PC-9 (cell line): Measurements from ENCODE around the gene RDH13. TPM values are rescaled to one million over a fixed set of nuclear protein-coding genes. Genes with fewer than 3 reads are reported as not detected.
"Not testable (repeated sequence)": the region's sequence is repeated elsewhere in the genome, so short reads cannot be mapped to it uniquely, and the experiment has no call there.

Experiments
- BruUV-seq: library from RNA; stranded (reverse); fragments of 400-500 nt; replicated peaks from 2 replicates; lab custom pipeline; 2021; lab: Mats Ljungman, UMichigan
- CTCF ChIA-PET: fragments of 300-600 bp; sonication (Branson Sonifier 250); formaldehyde crosslinking; loops from one replicate; lab custom pipeline; 2022; ENCODE audit warnings: antibody characterized with exemption; lab: Charles Lee
- POLR2A ChIA-PET: fragments of 300-600 bp; sonication (Branson Sonifier 250); formaldehyde crosslinking; loops from one replicate; lab custom pipeline; 2022; ENCODE audit warnings: antibody characterized with exemption; ENCODE audit not compliant: unreplicated experiment; lab: Charles Lee
- DNase-seq, 2 experiments: peaks; one replicate each; pipeline versions ENCODE4 v3.0.0 to v3.0.0-alpha.2; 2015 to 2022; ENCODE audit warnings: mixed read lengths in 1 of 2
- H2AFZ ChIP-seq: fragments of 200-600 bp; sonication (generic); 2 replicates; pipeline ENCODE4 v1.8.1; 2017; ENCODE audit warnings: antibody characterized with exemption
- H3F3A ChIP-seq: fragments of 200-600 bp; sonication (generic); 2 replicates; pipeline ENCODE4 v1.8.1; 2017; ENCODE audit warnings: antibody characterized with exemption, mild to moderate bottlenecking, low read depth; ENCODE audit not compliant: insufficient read depth
- H3K27ac ChIP-seq: fragments of 200-600 bp; sonication (generic); 2 replicates; pipeline ENCODE4 v1.6.1; 2016; ENCODE audit warnings: mixed run types
- H3K27me3 ChIP-seq: fragments of 200-600 bp; sonication (generic); 2 replicates; pipeline ENCODE4 v1.6.1; 2016; ENCODE audit warnings: low read depth, mixed run types; ENCODE audit not compliant: insufficient read depth
- H3K36me3 ChIP-seq: fragments of 200-600 bp; sonication (generic); 2 replicates; pipeline ENCODE4 v1.6.1; 2016; ENCODE audit warnings: low read depth, mixed run types
- H3K4me1 ChIP-seq: fragments of 200-600 bp; sonication (generic); replicated peaks from 2 replicates; pipeline ENCODE4 v1.6.1; 2016; ENCODE audit warnings: mixed run types; ENCODE audit not compliant: insufficient read depth
- H3K4me2 ChIP-seq: fragments of 200-600 bp; sonication (generic); 2 replicates; pipeline ENCODE4 v1.6.1; 2017; ENCODE audit warnings: mixed run types
- H3K4me3 ChIP-seq: fragments of 200-600 bp; sonication (generic); 2 replicates; pipeline ENCODE4 v1.6.1; 2016; ENCODE audit warnings: mixed run types
- H3K79me2 ChIP-seq: fragments of 200-600 bp; sonication (generic); 2 replicates; pipeline ENCODE4 v1.6.1; 2017; ENCODE audit warnings: low read depth, mixed run types
- H3K9me2 ChIP-seq: fragments of 200-600 bp; sonication (generic); 2 replicates; pipeline ENCODE4 v1.8.1; 2017; ENCODE audit warnings: mild to moderate bottlenecking; ENCODE audit not compliant: insufficient read depth
- H3K9me3 ChIP-seq: fragments of 200-600 bp; sonication (generic); 2 replicates; pipeline ENCODE4 v1.8.1; 2016; ENCODE audit warnings: low read depth; ENCODE audit not compliant: insufficient read depth
- H4K20me1 ChIP-seq: fragments of 200-600 bp; sonication (generic); 2 replicates; pipeline ENCODE4 v1.8.1; 2017; ENCODE audit not compliant: insufficient read depth
- EZH2 ChIP-seq: fragments of 200-600 bp; sonication (generic); IDR thresholded peaks from 2 replicates; pipeline ENCODE4 v1.8.0; 2017; ENCODE audit warnings: antibody characterized with exemption, low read depth
- intact Hi-C: fragments of 100-400 bp; cut with micrococcal nuclease; formaldehyde crosslinking; loops from one replicate; pipeline ENCODE4 v1.10.0; 2022; ENCODE audit not compliant: unreplicated experiment
- total RNA-seq: library from RNA; stranded (reverse); gene quantifications from 2 replicates; pipeline ENCODE4 v1.2.3, GENCODE V29; 2021
- TF ChIP-seq, protein P1 (sequence below): fragments of 200-600 bp; sonication (generic); conservative IDR thresholded peaks from 2 replicates; pipeline ENCODE4 v1.6.1; 2017; ENCODE audit warnings: mixed run types, antibody characterized with exemption, mild to moderate bottlenecking, moderate library complexity

RDH13 gene
- total RNA-seq, 1 experiment from 2014 or later, result 39.8 TPM

DNA sequence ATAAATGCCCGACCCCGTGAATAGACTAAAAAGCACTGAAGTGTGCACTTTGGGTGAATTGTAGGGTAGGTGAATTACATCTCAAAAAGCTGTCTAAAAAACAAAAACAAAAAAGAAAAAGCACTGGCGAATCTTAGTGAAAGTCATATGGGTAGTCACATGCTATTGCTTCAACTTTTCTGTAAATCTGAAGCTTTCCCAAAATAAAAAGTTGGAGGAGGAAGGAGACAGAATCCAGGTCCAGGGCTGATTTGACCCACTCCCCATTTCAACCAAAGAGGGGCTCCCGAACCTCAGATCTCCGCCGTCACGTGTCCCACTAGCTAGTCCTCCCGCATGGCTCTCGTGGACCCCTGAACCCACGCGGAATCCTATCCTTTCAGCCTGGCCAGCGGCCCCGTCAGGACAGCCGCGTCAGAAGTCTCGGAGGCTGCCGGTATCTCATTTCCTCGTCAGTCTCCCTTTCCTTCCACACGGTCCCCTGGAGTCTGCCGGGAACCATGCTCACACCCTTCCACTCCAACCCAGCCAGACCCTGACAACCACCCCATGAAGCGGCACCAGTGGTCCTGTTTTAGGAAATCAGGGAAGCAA is 48.4 kb upstream of the RDH13 start:
- Histone ChIP-seq H3K79me2 (peaks cover 49% of the 10 kb centered on the region), H3F3A (no peaks in the 10 kb centered on the region; the same call in none of the 2 replicates), H3K4me3 (no peak overlapping the region), H3K27ac (no peak overlapping the region), H3K9me3 (no peaks in the 10 kb centered on the region), H3K27me3 (no peaks in the 10 kb centered on the region), H3K9me2 (no peaks in the 10 kb centered on the region), H2AFZ (no peak overlapping the region), H3K4me2 (no peak overlapping the region), H3K36me3 (no peaks in the 10 kb centered on the region; the same call in 1 of the 2 replicates), H3K4me1 (peaks cover 12% of the 10 kb centered on the region), H4K20me1 (peaks cover 48% of the 10 kb centered on the region)
- CTCF ChIA-PET, result no interaction called here
- BruUV-seq, result no TSS peak
- DNase-seq, result no peak
- TF ChIP-seq, protein P1, sequence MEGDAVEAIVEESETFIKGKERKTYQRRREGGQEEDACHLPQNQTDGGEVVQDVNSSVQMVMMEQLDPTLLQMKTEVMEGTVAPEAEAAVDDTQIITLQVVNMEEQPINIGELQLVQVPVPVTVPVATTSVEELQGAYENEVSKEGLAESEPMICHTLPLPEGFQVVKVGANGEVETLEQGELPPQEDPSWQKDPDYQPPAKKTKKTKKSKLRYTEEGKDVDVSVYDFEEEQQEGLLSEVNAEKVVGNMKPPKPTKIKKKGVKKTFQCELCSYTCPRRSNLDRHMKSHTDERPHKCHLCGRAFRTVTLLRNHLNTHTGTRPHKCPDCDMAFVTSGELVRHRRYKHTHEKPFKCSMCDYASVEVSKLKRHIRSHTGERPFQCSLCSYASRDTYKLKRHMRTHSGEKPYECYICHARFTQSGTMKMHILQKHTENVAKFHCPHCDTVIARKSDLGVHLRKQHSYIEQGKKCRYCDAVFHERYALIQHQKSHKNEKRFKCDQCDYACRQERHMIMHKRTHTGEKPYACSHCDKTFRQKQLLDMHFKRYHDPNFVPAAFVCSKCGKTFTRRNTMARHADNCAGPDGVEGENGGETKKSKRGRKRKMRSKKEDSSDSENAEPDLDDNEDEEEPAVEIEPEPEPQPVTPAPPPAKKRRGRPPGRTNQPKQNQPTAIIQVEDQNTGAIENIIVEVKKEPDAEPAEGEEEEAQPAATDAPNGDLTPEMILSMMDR, result no peak
- TF ChIP-seq EZH2, result no peak
- POLR2A ChIA-PET, result no interaction called here
- intact Hi-C loops, result no loop called here

DNA sequence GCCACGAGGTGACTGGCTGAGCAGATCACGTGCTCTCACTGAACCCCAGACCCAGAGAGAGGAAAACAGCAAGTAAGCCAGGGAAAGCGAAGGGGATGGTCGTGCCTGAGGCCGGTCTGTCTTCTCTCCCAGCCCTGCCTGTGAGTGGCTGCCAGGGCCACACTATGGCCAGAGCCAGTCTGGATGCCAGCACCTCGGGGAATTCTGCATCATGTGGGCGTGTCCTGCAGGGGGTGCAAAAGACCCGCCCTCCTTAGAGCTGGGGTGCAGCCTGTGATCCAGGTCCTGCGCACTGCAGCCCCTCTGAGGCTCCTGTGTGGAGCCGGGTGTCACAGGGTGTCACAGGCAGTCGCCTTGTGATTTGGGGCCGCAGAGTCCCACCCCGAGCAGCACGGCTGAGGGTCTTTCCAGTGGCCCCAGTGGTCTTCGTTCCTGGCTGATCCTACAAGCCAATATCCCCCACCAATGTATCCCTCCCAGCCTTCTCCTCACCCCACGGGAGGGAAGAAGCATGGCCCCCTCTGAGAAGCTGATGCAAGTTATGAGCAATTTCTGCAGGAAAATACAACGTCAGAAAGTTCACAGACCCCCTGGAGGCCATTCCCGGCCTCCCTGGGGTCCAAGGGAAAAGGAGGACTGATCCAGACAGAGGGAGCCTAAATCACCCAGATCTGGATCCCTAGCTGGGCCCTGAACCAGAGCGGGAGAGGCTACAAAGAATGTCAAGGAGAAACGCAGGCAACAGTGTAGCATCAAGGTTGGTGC is 46.8 kb upstream of the RDH13 start:
- H3F3A ChIP-seq, result no peaks in the 10 kb centered on the region; the same call in 1 of the 2 replicates
- peaks cover 33% of the 10 kb centered on the region for H4K20me1 ChIP-seq
- TF ChIP-seq EZH2, result no peak
- TF ChIP-seq, protein P1, result no peak
- no peaks in the 10 kb centered on the region for H3K27me3 ChIP-seq
- H3K9me3 ChIP-seq, result no peaks in the 10 kb centered on the region
- BruUV-seq, result no TSS peak
- no peak overlapping the region for H3K4me2 ChIP-seq
- H2AFZ ChIP-seq, result no peak overlapping the region
- no peak overlapping the region for H3K4me3 ChIP-seq
- intact Hi-C loops, result no loop called here
- no peaks in the 10 kb centered on the region for H3K9me2 ChIP-seq
- no peaks in the 10 kb centered on the region; the same call in 1 of the 2 replicates for H3K36me3 ChIP-seq
- ChIA-PET CTCF (interaction anchor here (0.6 kb wide), 1 partner anchor 21 kb away, joined by 3 read pairs; no protein-coding TSS in a partner anchor), POLR2A (no interaction called here)
- DNase-seq, result no peak
- no peak overlapping the region for H3K27ac ChIP-seq
- no peaks in the 10 kb centered on the region for H3K4me1 ChIP-seq
- H3K79me2 ChIP-seq, result peaks cover 33% of the 10 kb centered on the region

DNA sequence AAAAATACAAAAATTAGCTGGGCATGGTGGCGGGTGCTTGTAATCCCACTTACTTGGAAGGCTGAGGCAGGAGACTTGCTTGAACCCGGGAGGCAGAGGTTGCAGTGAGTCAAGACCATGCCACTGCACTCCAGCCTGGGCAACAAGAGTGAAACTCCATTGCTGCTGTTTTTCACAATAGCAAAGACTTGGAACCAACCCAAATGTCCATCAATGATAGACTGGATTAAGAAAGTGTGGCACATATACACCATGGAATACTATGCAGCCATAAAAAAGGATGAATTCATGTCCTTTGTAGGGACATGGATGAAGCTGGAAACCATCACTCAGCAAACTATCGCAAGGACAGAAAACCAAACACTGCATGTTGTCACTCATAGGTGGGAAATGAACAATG is 44.3 kb upstream of the RDH13 start:
- peaks cover 10% of the 10 kb centered on the region for H4K20me1 ChIP-seq
- H3F3A ChIP-seq, H3K9me2 ChIP-seq, H3K4me3 ChIP-seq, intact Hi-C loops, DNase-seq, H3K27ac ChIP-seq, CTCF ChIA-PET, H2AFZ ChIP-seq, H3K4me1 ChIP-seq, H3K4me2 ChIP-seq, H3K9me3 ChIP-seq, H3K79me2 ChIP-seq, H3K27me3 ChIP-seq, BruUV-seq, POLR2A ChIA-PET: not testable (repeated sequence)
- peaks cover 12% of the 10 kb centered on the region for H3K36me3 ChIP-seq
